ENCODE measurements around the gene IMP3.

IMP3 gene

GRCh38 chr15:75672646-75673425 is 32.8 kb upstream of the IMP3 start:
- DNase-seq: no peak

- no peak for DNase-seq
Observed at GRCh38 chr15:75671730-75672602, 31.9 kb upstream of the IMP3 start.

- no peak for DNase-seq
Observed at GRCh38 chr15:75669879-75670212, 29.8 kb upstream of the IMP3 start.

- peak; percentile 55 for DNase-seq
Observed at GRCh38 chr15:75669191-75669878, 29.3 kb upstream of the IMP3 start.

GRCh38 chr15:75666823-75667501 is 26.9 kb upstream of the IMP3 start:
- DNase-seq: peak; percentile 75

- no peak for DNase-seq
Observed at GRCh38 chr15:75663931-75664421, 24.0 kb upstream of the IMP3 start.

GRCh38 chr15:75662823-75663519 is 22.9 kb upstream of the IMP3 start:
- DNase-seq: no peak

GRCh38 chr15:75661756-75662140 is 21.7 kb upstream of the IMP3 start:
- no peak for DNase-seq

- peak; percentile 87 for DNase-seq
Observed at GRCh38 chr15:75661100-75661755, 21.2 kb upstream of the IMP3 start.

GRCh38 chr15:75659928-75660645 is 20.1 kb upstream of the IMP3 start:
- DNase-seq: no peak

GRCh38 chr15:75659141-75659771 is 19.2 kb upstream of the IMP3 start:
- no peak for DNase-seq

- no peak for DNase-seq
Observed at GRCh38 chr15:75656813-75657212, 16.8 kb upstream of the IMP3 start.

- no peak for DNase-seq
Observed at GRCh38 chr15:75656331-75656730, 16.3 kb upstream of the IMP3 start.

- DNase-seq: no peak
Observed at GRCh38 chr15:75655931-75656330, 15.9 kb upstream of the IMP3 start.

GRCh38 chr15:75654201-75654907 is 14.3 kb upstream of the IMP3 start:
- no peak for DNase-seq

GRCh38 chr15:75653347-75653913 is 13.4 kb upstream of the IMP3 start:
- no peak for DNase-seq

- no peak for DNase-seq
Observed at GRCh38 chr15:75651810-75652543, 12.0 kb upstream of the IMP3 start.

- DNase-seq: no peak
Observed at GRCh38 chr15:75650908-75651809, 11.1 kb upstream of the IMP3 start.
